ENCODE measurements around the gene RRP7A. TPM values are rescaled to one million over a fixed set of nuclear protein-coding genes. Genes with fewer than 3 reads are reported as not detected.
"Not testable (repeated sequence)": the region's sequence is repeated elsewhere in the genome, so short reads cannot be mapped to it uniquely, and the experiment has no call there.

RRP7A gene, protein sequence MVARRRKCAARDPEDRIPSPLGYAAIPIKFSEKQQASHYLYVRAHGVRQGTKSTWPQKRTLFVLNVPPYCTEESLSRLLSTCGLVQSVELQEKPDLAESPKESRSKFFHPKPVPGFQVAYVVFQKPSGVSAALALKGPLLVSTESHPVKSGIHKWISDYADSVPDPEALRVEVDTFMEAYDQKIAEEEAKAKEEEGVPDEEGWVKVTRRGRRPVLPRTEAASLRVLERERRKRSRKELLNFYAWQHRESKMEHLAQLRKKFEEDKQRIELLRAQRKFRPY
- 30.7 and 39.8 TPM in 2 replicates for total RNA-seq

- no peak for TF ChIP-seq CTCF (IDR thresholded peaks at IDR 0.05; ENCODE audit: insufficient read depth, low read length, severe bottlenecking)
- no peaks in the 10 kb centered on the region for H3K27me3 ChIP-seq (ENCODE audit: control insufficient read depth, insufficient read depth, low read length)
- FAIRE-seq (no peak), DNase-seq (ENCODE audit: low read depth) (peak; percentile 29)
- peaks cover 3% of the 10 kb centered on the region for H3K36me3 ChIP-seq (ENCODE audit: control insufficient read depth, insufficient read depth, low read length)
- H3K4me3 ChIP-seq (ENCODE audit: low read depth, low read length) = peak within 1 kb of the TSS; percentile 82
Observed at GRCh38 chr22:42519525-42520401, at the start of gene RRP7A. Gene RRP7A (minus strand): TSS chr22:42519796. CDS start chr22:42519786, 10 bp downstream.

DNA sequence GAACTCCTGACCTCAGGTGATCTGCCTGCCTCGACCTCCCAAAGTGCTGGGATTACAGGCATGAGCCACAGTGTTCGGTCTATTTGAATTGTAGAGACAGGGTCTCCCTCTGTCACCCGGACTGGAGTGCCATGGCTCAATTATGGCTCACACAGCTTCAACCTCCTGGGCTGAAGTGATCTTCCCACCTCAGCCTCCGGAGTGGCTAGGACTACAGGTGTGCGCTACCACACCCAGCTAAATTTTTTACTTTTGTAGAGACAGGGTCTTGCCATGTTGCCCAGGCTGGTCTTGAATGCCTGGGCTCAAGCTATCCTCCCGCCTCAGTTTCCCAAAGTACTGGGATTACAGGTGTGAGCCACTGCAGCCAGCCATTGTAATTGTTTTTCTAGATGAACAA is 48.4 kb upstream of the RRP7A start:
- H3K4me3 ChIP-seq (ENCODE audit: low read depth, low read length); DNase-seq (ENCODE audit: low read depth); H3K36me3 ChIP-seq (ENCODE audit: control insufficient read depth, insufficient read depth, low read length); FAIRE-seq; H3K27me3 ChIP-seq (ENCODE audit: control insufficient read depth, insufficient read depth, low read length): not testable (repeated sequence)

- no peak overlapping the region for H3K4me3 ChIP-seq (ENCODE audit: low read depth, low read length)
- FAIRE-seq (no peak), DNase-seq (ENCODE audit: low read depth) (no peak)
- H3K36me3 ChIP-seq (ENCODE audit: control insufficient read depth, insufficient read depth, low read length) = no peaks in the 10 kb centered on the region
- no peak for TF ChIP-seq CTCF (IDR thresholded peaks at IDR 0.05; ENCODE audit: insufficient read depth, low read length, severe bottlenecking)
- H3K27me3 ChIP-seq (ENCODE audit: control insufficient read depth, insufficient read depth, low read length) = peaks cover 2% of the 10 kb centered on the region
Observed at GRCh38 chr22:42565956-42566355, 46.4 kb upstream of the RRP7A start.

- no peak for FAIRE-seq
- DNase-seq (ENCODE audit: low read depth) = no peak
- H3K36me3 ChIP-seq (ENCODE audit: control insufficient read depth, insufficient read depth, low read length) = no peaks in the 10 kb centered on the region
- no peak overlapping the region for H3K4me3 ChIP-seq (ENCODE audit: low read depth, low read length)
- peaks cover 3% of the 10 kb centered on the region for H3K27me3 ChIP-seq (ENCODE audit: control insufficient read depth, insufficient read depth, low read length)
- no peak for TF ChIP-seq CTCF (IDR thresholded peaks at IDR 0.05; ENCODE audit: insufficient read depth, low read length, severe bottlenecking)
Observed at GRCh38 chr22:42564699-42565098, 45.1 kb upstream of the RRP7A start.

GRCh38 chr22:42563943-42564342 is 44.3 kb upstream of the RRP7A start:
- H3K36me3 ChIP-seq (ENCODE audit: control insufficient read depth, insufficient read depth, low read length); H3K27me3 ChIP-seq (ENCODE audit: control insufficient read depth, insufficient read depth, low read length); FAIRE-seq; H3K4me3 ChIP-seq (ENCODE audit: low read depth, low read length): not testable (repeated sequence)
- peak; percentile 59 for DNase-seq (ENCODE audit: low read depth)

DNA sequence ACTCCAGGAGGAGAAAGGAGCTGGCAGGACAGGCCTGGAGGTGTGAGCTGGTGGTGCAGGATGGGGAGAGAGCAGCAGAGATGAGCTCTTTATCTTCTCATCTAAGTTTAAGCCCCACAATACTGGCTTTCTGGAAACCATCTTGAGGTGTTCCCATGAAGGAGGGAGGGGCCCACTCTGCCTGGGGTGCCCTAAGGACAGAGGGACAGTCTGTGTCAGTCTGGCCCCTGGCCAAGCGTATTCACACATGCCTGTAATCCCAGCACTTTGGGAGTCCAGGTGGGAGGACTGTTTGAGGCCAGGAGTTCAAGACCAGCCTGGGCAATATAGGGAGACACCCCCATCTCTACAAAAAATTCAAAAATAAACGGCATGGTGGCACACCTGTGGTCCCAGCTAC is 43.1 kb upstream of the RRP7A start:
- no peak for DNase-seq (ENCODE audit: low read depth)
- Histone ChIP-seq H3K4me3 (ENCODE audit: low read depth, low read length) (no peak overlapping the region), H3K36me3 (ENCODE audit: control insufficient read depth, insufficient read depth, low read length) (no peaks in the 10 kb centered on the region), H3K27me3 (ENCODE audit: control insufficient read depth, insufficient read depth, low read length) (peaks cover 3% of the 10 kb centered on the region)
- TF ChIP-seq CTCF (IDR thresholded peaks at IDR 0.05; ENCODE audit: insufficient read depth, low read length, severe bottlenecking) = no peak
- no peak for FAIRE-seq

All from bronchial epithelial cell (primary cell).